Stimulated activated naive B cell treated with anti-CD40 and anti-IgM and Interleukin-4, amounts not matched to agents 10 μg/mL and 1 μg/mL and 100 μg/mL, for 72 hours (primary cell): ENCODE data around the gene ING1.
"Not testable (repeated sequence)": the region's sequence is repeated elsewhere in the genome, so short reads cannot be mapped to it uniquely, and the experiment has no call there.

Experiments
- ATAC-seq, 2 donors: fragments of 150-1000 bp; cut with Tn5 transposase; replicated peaks; 2 replicates each; pipeline ENCODE4 v1.10.0; 2021; ENCODE audit warnings: moderate library complexity in 1 of 2
- DNase-seq: peaks from one replicate; pipeline ENCODE4 v3.0.0; 2021
- H3K27ac Mint-ChIP-seq: one replicate; pipeline ENCODE4 v1.8.0; 2022; ENCODE audit warnings: mild to moderate bottlenecking, mixed read lengths
- H3K27me3 Mint-ChIP-seq, 2 donors: one replicate each; pipeline ENCODE4 v1.8.0; 2022; ENCODE audit warnings: mixed read lengths in 2 of 2
- H3K36me3 Mint-ChIP-seq, 2 donors: one replicate each; pipeline ENCODE4 v1.8.0; 2022; ENCODE audit warnings: mixed read lengths in 2 of 2, mild to moderate bottlenecking in 1 of 2
- H3K4me1 Mint-ChIP-seq, 2 donors: one replicate each; pipeline ENCODE4 v1.8.0; 2022; ENCODE audit warnings: mixed read lengths in 2 of 2, mild to moderate bottlenecking in 1 of 2
- H3K4me3 Mint-ChIP-seq, 2 donors: one replicate each; pipeline ENCODE4 v1.8.0; 2022; ENCODE audit warnings: mild to moderate bottlenecking in 2 of 2, mixed read lengths in 2 of 2, moderate library complexity in 1 of 2
- H3K9me3 Mint-ChIP-seq, 2 donors: one replicate each; pipeline ENCODE4 v1.8.0; 2022; ENCODE audit warnings: mixed read lengths in 2 of 2, mild to moderate bottlenecking in 1 of 2

The ING1 gene

DNA sequence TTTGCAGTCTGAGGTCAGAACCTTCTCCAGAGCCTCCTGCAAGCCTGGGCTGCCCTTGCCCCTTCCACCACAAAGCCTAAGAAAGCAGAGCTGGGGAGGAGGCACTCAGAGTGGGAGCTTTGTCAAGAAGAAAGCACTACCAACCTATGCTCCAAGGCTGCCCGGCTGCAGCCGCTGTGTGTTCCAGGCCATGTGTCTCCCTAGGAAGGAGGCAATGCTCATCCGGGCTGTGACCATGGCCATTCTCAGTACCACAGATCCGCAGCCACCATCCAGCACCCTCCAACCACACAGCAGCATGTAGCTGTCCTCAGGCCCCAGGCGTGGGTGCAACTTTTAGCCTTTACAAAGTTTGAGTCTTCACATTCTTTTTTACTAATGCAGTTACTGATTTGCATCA, 29.6 kb upstream of the ING1 start:
- Mint-ChIP-seq H3K27ac (no peak overlapping the region), H3K4me1 (peaks cover 8 to 14% of the 10 kb centered on the region in 2 donors), H3K4me3 (no peak overlapping the region), H3K36me3 (peaks cover 36 to 56% of the 10 kb centered on the region in 2 donors), H3K27me3 (no peaks in the 10 kb centered on the region), H3K9me3 (no peaks in the 10 kb centered on the region)
- ATAC-seq (no peak), DNase-seq (no peak)

GRCh38 chr13:110684388-110685056, 29.0 kb upstream of the ING1 start:
- no peak for DNase-seq
- Mint-ChIP-seq H3K4me1 (peaks cover 8 to 12% of the 10 kb centered on the region in 2 donors), H3K36me3 (peaks cover 31 to 51% of the 10 kb centered on the region in 2 donors), H3K4me3 (no peak overlapping the region), H3K9me3 (no peaks in the 10 kb centered on the region), H3K27me3 (no peaks in the 10 kb centered on the region), H3K27ac (no peak overlapping the region)
- ATAC-seq: no peak

GRCh38 chr13:110685305-110686020, 28.0 kb upstream of the ING1 start:
- Mint-ChIP-seq H3K4me3 (no peak overlapping the region), H3K27ac (no peak overlapping the region), H3K4me1 (peaks cover 5 to 12% of the 10 kb centered on the region in 2 donors), H3K36me3 (peaks cover 31 to 48% of the 10 kb centered on the region in 2 donors), H3K9me3 (no peaks in the 10 kb centered on the region), H3K27me3 (no peaks in the 10 kb centered on the region)
- ATAC-seq: no peak
- no peak for DNase-seq

- H3K9me3 Mint-ChIP-seq: no peaks in the 10 kb centered on the region
- no peak overlapping the region for H3K4me3 Mint-ChIP-seq
- H3K36me3 Mint-ChIP-seq: peaks cover 29 to 41% of the 10 kb centered on the region in 2 donors
- DNase-seq: no peak
- no peak for ATAC-seq
- H3K27me3 Mint-ChIP-seq: no peaks in the 10 kb centered on the region
- H3K4me1 Mint-ChIP-seq: peaks cover 0 to 18% of the 10 kb centered on the region in 2 donors
- no peak overlapping the region for H3K27ac Mint-ChIP-seq
Observed at GRCh38 chr13:110687736-110688135, 25.8 kb upstream of the ING1 start.

- ATAC-seq: no peak
- Mint-ChIP-seq H3K27ac (no peak overlapping the region), H3K27me3 (no peaks in the 10 kb centered on the region), H3K9me3 (no peaks in the 10 kb centered on the region), H3K4me3 (no peak overlapping the region), H3K36me3 (peaks cover 29 to 40% of the 10 kb centered on the region in 2 donors), H3K4me1 (peaks cover 0 to 18% of the 10 kb centered on the region in 2 donors)
- DNase-seq: no peak
Observed at GRCh38 chr13:110689041-110689440, 24.5 kb upstream of the ING1 start.

GRCh38 chr13:110689711-110690110, 23.8 kb upstream of the ING1 start:
- no peak for ATAC-seq
- peaks cover 29 to 40% of the 10 kb centered on the region in 2 donors for H3K36me3 Mint-ChIP-seq
- H3K27ac Mint-ChIP-seq: no peak overlapping the region

DNA sequence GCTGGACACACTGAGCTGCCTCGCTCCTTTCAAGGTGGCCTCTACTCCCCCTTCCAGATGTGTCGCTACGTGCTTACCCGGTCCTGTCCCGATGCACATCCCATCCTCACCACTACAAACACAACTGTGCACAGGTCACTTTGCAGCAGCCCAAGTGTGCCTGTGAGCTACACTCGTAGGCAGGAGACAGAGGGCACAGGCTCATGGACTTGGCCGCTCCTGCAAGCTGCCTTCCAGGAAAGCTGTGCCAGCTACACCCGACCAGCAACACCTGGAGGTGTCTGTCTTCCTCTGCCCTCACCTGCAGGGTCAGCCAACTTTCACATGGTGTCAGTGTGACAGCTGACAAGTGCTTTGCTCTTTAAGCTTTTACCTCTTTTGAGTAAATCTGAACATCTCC, 23.0 kb upstream of the ING1 start:
- H3K27ac Mint-ChIP-seq: no peak overlapping the region
- no peak for DNase-seq
- H3K9me3 Mint-ChIP-seq: no peaks in the 10 kb centered on the region
- no peaks in the 10 kb centered on the region for H3K27me3 Mint-ChIP-seq
- peaks cover 0 to 18% of the 10 kb centered on the region in 2 donors for H3K4me1 Mint-ChIP-seq
- no peak for ATAC-seq
- H3K36me3 Mint-ChIP-seq: peaks cover 26 to 35% of the 10 kb centered on the region in 2 donors
- H3K4me3 Mint-ChIP-seq: no peak overlapping the region

More at GRCh38 chr13:110689711-110690110, 23.8 kb upstream of the ING1 start:
- H3K9me3 Mint-ChIP-seq: no peaks in the 10 kb centered on the region
- peaks cover 0 to 18% of the 10 kb centered on the region in 2 donors for H3K4me1 Mint-ChIP-seq
- H3K27me3 Mint-ChIP-seq: no peaks in the 10 kb centered on the region
- DNase-seq: no peak
- no peak overlapping the region for H3K4me3 Mint-ChIP-seq

GRCh38 chr13:110695774-110696173, 17.7 kb upstream of the ING1 start:
- H3K27me3 Mint-ChIP-seq: not testable (repeated sequence)
- peaks cover 40 to 48% of the 10 kb centered on the region in 2 donors for H3K36me3 Mint-ChIP-seq

DNA sequence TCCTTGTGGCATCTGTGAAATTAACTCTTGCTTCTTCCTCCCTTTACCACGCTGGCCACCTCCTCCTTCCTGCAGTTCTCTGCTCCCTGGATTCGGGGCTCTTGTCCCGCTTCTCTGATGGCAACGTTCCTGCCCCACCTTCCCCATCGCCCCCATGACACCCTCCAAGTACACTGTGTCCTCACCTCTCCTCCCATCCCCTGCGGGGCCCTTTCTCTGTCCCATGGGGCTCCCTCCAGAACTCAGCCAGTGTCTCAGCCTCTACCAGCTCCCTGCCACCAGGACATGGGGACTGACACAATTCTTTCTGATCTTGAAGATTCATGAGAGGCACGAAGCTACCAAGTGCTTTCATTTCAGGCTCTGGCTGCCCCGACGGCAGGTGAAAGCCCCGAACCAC, 16.7 kb upstream of the ING1 start:
- no peak for DNase-seq
- Mint-ChIP-seq H3K27ac (no peak overlapping the region), H3K4me1 (peaks cover 16 to 35% of the 10 kb centered on the region in 2 donors)

More at GRCh38 chr13:110695774-110696173, 17.7 kb upstream of the ING1 start:
- DNase-seq, ATAC-seq, H3K9me3 Mint-ChIP-seq, H3K4me3 Mint-ChIP-seq: not testable (repeated sequence)
- H3K27ac Mint-ChIP-seq: peak overlapping the region; percentile 2
- H3K4me1 Mint-ChIP-seq: peaks cover 13 to 42% of the 10 kb centered on the region in 2 donors

DNA sequence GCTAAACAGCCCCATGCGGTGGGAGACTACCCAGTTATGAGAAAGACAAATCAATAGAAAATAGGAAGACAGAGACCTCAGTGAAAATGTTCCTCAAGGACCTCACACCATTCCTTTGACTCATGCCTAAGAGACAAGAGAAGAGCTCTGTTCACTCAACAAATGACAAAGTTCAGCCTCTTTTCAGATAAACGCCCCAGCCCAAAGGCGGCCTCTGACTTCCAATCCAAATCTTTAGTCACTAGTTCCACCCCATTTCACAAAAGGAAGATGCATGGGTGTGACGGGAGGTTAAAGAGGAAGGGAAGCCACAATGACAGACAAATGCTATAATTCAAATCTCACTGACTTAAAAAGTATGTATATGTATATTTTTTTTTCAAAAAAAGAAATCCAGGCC, 15.7 kb upstream of the ING1 start:
- Mint-ChIP-seq H3K27ac (no peak overlapping the region), H3K4me3 (no peak overlapping the region), H3K36me3 (peaks cover 41 to 55% of the 10 kb centered on the region in 2 donors), H3K27me3 (no peaks in the 10 kb centered on the region), H3K4me1 (peaks cover 21 to 46% of the 10 kb centered on the region in 2 donors), H3K9me3 (no peaks in the 10 kb centered on the region)
- no peak for DNase-seq
- ATAC-seq: no peak

More for the DNA sequence above, 16.7 kb upstream of the ING1 start:
- H3K9me3 Mint-ChIP-seq: no peaks in the 10 kb centered on the region
- no peak for ATAC-seq
- peaks cover 38 to 46% of the 10 kb centered on the region in 2 donors for H3K36me3 Mint-ChIP-seq
- H3K4me3 Mint-ChIP-seq: no peak overlapping the region
- no peaks in the 10 kb centered on the region for H3K27me3 Mint-ChIP-seq

- Mint-ChIP-seq H3K4me1 (peaks cover 25 to 50% of the 10 kb centered on the region in 2 donors), H3K36me3 (peaks cover 43 to 56% of the 10 kb centered on the region in 2 donors), H3K27me3 (no peaks in the 10 kb centered on the region), H3K27ac (peak overlapping the region; percentile 59), H3K9me3 (no peaks in the 10 kb centered on the region), H3K4me3 (no peak overlapping the region)
- DNase-seq: no peak
- peak; percentile 45 to 74 for ATAC-seq
Observed at GRCh38 chr13:110698689-110699088, 14.8 kb upstream of the ING1 start.

GRCh38 chr13:110699148-110700145, 14.1 kb upstream of the ING1 start:
- peak overlapping the region; percentile 31 for H3K27ac Mint-ChIP-seq
- ATAC-seq: no peak
- H3K4me1 Mint-ChIP-seq: peaks cover 25 to 50% of the 10 kb centered on the region in 2 donors
- no peaks in the 10 kb centered on the region for H3K27me3 Mint-ChIP-seq
- no peak overlapping the region for H3K4me3 Mint-ChIP-seq
- no peaks in the 10 kb centered on the region for H3K9me3 Mint-ChIP-seq
- DNase-seq: no peak
- peaks cover 45 to 57% of the 10 kb centered on the region in 2 donors for H3K36me3 Mint-ChIP-seq

DNA sequence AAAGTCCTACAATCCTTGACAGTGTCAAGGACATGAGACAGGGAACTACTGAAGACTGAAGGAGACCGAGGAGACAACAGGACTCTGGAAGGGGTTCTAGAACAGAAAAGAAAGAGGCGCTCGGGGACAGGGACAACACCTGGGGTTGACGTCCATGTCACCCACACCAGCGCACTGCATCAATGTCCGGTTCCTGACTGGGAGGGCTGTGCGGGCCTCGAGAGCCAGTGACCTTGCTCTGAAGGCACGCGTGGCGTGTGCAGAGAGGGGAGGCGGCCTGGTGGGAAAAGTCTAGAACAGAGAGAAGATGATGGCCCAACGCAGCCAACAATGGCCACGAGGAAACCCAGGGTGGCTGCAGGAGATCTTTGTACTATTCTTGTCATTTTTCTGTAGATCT, 13.3 kb upstream of the ING1 start:
- no peak for ATAC-seq

GRCh38 chr13:110700641-110701040, 12.9 kb upstream of the ING1 start:
- Mint-ChIP-seq H3K4me1 (peaks cover 25 to 50% of the 10 kb centered on the region in 2 donors), H3K27me3 (no peaks in the 10 kb centered on the region), H3K9me3 (no peaks in the 10 kb centered on the region), H3K36me3 (peaks cover 45 to 57% of the 10 kb centered on the region in 2 donors), H3K4me3 (no peak overlapping the region), H3K27ac (no peak overlapping the region)
- ATAC-seq (no peak), DNase-seq (no peak)

More for the DNA sequence above, 13.3 kb upstream of the ING1 start:
- Mint-ChIP-seq H3K36me3 (peaks cover 45 to 57% of the 10 kb centered on the region in 2 donors), H3K9me3 (no peaks in the 10 kb centered on the region), H3K27ac (no peak overlapping the region), H3K27me3 (no peaks in the 10 kb centered on the region), H3K4me3 (no peak overlapping the region), H3K4me1 (peaks cover 25 to 50% of the 10 kb centered on the region in 2 donors)
- DNase-seq: no peak
